HT1080 (cell line): Measurements from ENCODE around the gene ITGA1. TPM values are rescaled to one million over a fixed set of nuclear protein-coding genes. Genes with fewer than 3 reads are reported as not detected.
A peak's percentile ranks its signal among the peaks of the same experiment; 100 is the strongest.

Experiments
- DNase-seq: peaks from one replicate; pipeline ENCODE4 v3.0.0-alpha.2; 2015; ENCODE audit warnings: low read depth
- total RNA-seq: library from RNA; depleted of rRNA; stranded (reverse); fragments of >200 nt; shearing (Covaris generic); gene quantifications from 2 replicates; pipeline ENCODE4 v1.2.3, GENCODE V29; 2014

Gene ITGA1
- total RNA-seq, 1 experiment from 2014 or later, result 2.5 TPM

DNA sequence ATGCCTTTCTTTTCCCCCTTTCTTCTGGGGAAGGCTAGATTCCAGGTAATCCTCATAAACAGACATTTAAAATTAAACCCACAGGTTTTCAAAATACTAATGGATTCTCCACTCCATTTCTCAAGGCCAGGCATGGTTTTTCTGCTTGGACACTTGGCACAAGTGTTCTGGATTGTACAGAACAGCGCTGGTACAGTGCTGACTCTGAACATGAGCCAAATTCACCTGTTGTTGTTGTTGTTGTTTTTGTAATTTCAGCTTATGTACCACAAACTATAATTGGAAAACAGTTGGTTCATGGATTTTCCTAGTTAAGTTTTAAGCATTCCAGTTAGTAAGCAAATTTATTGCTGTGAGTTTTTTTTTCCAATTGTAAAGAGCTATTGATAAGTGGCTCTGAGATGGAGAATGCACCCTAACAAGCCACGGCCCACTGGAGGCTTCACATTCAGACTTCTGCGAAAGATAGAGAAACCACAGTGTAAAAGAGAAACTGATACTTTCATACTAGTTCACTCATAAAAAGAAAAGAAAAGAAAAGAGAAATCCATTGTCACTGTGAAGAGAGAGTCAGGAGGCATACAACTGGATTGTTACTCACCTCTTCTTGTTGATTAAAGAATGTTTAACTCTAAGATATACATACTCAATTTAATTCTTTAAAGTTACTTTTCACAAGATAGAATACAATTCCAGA lies 16.2 kb upstream of the ITGA1 start:
- no peak for DNase-seq

GRCh38 chr5:52772668-52773067 lies 15.0 kb upstream of the ITGA1 start:
- DNase-seq, result no peak

- no peak for DNase-seq
These were observed 14.4 kb upstream of the ITGA1 start for GRCh38 chr5:52773342-52773741.

DNA sequence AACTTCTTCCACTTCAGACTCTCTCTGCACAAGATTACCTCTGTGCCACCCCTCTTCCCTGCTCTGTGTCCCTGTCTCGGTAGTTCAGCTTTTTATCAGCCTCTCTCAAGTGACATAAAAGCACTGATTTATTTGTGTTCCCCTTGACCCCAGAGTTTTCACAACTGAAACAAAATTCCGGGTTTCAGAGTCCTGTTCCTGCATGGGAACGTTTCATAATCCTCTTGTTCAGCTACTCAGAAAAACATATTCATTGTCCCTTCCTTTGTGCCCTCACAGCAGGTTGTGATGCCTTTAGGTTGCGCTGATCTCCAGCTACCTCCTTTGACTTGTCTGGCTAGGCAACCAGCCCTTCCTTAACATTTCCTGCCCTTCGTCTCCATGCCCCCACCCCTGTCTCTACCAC lies 13.7 kb upstream of the ITGA1 start:
- no peak for DNase-seq

- no peak for DNase-seq
These were observed 11.6 kb upstream of the ITGA1 start for GRCh38 chr5:52776116-52776515.

GRCh38 chr5:52777186-52777585 lies 10.5 kb upstream of the ITGA1 start:
- DNase-seq, result no peak

- DNase-seq, result no peak
These were observed 8.9 kb upstream of the ITGA1 start for GRCh38 chr5:52778781-52779180.

DNA sequence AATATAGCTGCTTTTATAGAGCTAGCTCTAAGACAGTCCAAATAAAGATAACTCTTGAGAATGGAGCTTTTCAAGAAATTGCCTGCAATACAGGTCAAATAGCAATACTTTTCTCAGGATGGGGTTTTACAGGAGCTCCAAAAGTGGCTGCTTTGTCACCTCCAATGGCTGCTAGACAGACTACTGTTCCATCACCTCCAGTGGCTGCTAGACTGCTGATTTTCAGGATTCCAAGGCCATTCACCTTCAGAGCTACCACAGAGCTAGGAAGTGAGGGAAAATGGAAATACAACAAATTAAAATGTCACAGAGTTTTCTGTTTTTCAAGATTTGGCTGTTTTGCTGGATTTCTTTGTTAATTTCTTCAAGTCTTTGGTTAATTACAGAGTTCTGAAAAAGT lies 8.5 kb upstream of the ITGA1 start:
- DNase-seq, result no peak

DNA sequence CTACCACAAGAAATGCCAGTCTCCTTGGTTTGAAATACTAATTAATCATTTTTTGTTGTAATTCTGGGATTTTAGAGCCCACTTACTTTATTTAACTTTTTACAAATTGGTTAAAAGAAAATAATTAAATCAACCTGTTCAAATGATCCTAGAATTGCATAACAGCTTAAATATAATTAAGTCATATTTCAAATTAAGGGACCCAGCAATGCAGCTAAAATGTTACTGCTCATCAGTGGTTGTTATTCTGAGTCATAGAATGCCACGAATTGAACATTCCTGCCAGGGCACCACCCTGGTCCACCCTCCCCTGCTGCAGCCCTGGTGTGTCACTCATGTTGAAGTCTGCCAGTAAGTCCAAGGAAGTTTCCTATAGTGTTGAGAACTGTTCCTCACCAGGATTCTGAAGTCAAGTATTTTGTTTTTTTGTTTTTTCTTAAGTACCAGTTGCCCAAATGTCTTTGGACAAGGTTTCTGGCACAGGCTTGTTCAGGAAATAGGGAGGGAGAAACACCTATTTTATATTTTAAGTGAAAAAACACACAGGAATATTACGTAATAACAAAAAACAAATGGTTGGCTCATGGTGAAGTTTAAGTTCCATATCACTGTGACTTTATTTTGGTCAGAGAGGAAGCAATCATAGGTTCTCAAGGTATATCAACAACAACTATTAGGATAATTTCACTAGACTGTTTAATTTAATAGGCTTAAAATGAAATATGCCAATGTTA lies 4.3 kb upstream of the ITGA1 start:
- peak; percentile 87 for DNase-seq

DNA sequence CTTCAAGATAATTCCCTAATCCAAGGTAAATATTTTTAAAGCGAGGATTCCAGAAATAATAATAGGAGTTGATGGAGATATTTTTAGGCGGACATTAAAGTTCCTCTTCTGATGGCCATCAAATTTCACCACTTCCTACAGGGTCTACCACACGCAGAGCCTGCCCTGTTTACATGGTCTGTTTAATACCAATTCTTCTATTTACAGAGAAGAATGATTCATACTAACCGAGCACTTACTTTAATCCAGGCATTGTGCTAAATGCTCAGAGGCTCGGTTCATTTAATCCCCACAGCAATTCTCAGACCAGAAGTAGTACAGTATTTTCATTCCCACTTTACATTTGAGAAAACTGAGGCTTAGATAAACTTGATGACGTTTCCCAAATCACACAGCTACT lies 3.0 kb upstream of the ITGA1 start:
- peak; percentile 8 for DNase-seq

GRCh38 chr5:52786391-52786790 lies 1.3 kb upstream of the ITGA1 start:
- DNase-seq, result no peak

DNA sequence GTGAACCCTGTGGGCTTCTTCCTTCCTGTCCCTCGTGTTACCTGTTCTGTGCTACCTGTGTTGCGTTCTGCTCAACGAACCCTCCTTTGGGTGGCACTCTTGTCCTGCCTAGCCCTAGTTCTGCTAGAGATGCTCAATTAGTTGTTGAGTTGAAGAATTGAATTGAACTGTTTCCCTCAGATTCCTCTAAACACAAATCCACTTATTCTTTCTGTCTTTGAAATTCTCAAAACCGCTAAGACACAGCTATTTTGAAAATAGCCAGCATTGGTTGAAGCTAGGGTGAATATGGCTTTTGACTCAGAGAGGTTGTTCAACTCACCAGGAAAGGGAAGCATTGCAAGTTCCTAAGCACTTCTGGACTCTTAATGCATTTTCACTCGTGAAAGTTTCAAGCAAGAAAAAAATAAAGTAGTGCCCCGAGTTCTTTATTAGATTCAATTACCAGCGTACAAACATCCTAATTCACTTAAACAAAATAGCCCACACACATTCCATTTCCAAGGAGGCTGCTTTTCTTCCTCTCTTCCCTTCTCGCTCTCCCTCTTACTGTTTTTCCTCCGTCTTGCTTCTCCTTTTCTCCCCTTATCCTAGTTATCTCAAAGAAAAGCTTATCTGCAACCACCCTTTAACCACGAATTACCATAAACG lies 642 bp upstream of the ITGA1 start:
- no peak for DNase-seq

GRCh38 chr5:52788505-52788821 lies 747 bp downstream of the ITGA1 start:
- DNase-seq, result no peak

DNA sequence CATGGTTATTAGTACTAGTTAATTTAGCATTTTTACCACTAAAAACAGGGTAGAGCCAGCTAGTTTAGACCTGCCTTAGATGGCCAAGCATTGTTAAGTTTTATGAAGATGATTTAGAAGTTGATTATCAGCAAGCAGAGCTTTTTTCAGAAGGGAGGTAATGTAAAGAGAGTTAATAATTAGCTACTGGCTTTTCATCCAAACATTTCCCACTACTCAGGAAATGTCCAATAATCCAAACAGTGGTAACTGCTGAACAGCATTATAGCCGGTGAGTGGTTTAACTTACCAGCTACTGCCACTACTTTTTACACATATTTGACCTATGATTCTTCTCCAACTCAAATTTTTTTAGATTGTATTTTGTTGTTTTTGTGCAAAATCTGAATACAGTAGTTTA lies 1.7 kb downstream of the ITGA1 start:
- DNase-seq, result no peak

DNA sequence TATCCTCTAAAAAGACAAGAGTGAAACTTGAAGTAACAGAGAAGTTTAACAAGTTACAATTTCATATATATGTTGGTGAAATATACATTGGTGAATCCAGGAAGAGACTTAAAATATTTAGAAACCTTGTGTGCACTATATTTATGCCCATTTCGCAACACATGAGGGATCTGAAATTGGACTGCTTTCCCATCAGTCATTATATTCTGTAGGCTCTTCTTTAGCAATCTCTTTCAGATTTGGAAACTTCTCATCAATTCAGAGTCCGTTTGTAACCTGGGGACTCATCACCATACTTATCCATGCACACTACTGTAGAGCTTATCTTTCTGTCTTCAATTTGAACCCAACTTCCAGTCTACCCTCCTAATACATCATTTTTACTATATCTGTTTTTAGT lies 2.1 kb downstream of the ITGA1 start:
- DNase-seq, result no peak

GRCh38 chr5:52791366-52791765 lies 3.6 kb downstream of the ITGA1 start:
- DNase-seq, result no peak

DNA sequence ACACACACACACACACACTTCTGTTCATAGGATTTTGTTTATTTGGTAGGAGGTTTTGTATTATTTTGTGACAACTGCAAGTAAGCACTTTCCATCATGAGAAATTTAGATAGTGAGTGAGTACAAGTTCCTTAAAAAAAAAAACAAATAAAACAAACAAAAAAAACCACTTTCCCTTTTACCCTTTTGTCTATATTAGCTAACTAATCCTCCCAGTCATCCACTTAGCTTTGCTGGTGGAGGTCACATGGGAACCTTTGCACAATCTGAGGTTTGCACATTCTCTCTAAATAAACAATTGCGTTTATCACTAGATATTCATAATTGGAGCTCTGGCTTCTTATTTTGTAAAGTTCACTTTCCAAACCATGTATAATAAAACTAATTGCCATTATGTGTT lies 6.8 kb downstream of the ITGA1 start:
- DNase-seq, result no peak

DNA sequence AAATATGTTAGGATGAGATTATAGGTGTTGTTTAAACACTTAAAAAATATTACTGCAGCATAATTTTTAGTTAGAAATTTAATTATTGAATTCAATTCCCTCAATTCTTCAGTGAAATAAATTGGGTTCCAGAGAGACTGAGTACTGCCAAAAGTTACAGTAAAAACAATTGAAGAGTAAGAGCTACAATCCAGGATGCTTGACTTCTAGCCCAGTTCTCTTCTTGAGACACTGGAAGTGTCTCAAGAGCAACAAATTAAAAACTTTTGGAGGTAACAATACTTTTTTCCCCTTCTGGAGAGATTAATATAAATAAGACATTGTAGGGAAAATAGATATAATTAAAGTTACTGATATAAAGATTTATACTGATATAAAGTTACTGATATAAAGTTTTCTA lies 8.3 kb downstream of the ITGA1 start:
- DNase-seq, result no peak

DNA sequence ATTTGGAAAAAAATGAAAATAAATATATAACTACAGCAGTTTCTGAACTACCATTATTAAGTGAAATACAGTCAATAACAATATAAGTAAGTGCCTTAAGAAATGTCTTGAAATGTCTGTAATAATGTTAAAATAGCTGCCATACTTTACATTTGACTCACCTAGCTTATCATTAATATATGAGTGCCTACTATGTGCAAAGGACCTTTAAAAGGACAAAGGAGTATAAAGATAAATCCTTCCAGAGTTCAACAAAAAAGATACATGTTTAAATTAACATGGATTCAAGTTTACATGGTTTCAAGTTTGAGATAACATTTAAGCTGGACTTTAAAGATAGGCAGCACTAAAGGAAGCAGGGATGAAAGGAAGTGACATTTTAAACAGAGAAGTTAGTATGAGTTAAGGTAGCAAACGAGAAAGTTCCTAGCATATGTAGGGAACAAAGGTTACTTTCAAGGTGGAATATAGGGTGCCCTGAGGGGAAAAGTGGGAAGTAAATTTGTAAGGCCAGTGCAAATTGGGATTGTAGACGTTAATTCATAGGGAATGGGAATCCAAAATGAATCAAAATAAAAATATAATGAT lies 8.9 kb downstream of the ITGA1 start:
- no peak for DNase-seq

- DNase-seq, result no peak
These were observed 11.2 kb downstream of the ITGA1 start for GRCh38 chr5:52798938-52799337.

GRCh38 chr5:52799358-52799982 lies 11.8 kb downstream of the ITGA1 start:
- peak; percentile 42 for DNase-seq

DNA sequence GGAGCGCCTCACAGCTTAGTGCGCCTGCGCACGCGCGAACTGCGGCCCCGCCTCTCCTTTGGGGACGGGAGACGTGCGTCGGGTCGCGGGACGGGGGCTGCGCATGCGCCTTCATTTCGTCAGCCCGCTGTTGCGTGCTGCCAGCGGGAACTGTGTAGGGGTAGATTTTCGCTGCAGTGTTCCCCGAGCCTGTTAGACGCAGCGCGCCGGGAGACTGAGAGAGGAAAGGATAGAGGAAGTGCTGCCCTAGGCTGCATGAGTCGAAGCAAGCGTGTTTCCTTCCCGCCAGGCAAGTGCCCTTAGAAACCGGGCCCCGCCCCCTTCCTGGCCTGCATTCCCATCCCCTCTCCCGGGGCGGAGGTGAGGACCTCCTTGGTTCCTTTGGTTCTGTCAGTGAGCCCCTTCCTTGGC lies 12.3 kb downstream of the ITGA1 start:
- peak; percentile 93 for DNase-seq
